SHP77 (cell line): Measurements from ENCODE around the gene OTUD3.
A peak's percentile ranks its signal among the peaks of the same experiment; 100 is the strongest.
"Not testable (repeated sequence)": the region's sequence is repeated elsewhere in the genome, so short reads cannot be mapped to it uniquely, and the experiment has no call there.

ENCODE experiments used
- DNase-seq, 2 experiments: peaks; one replicate each; lab custom pipeline; 2025; lab: John Stamatoyannopoulos, UW

OTUD3 gene

GRCh38 chr1:19868575-19868974 is 13.6 kb upstream of the OTUD3 start:
- DNase-seq = not testable (repeated sequence)

DNA sequence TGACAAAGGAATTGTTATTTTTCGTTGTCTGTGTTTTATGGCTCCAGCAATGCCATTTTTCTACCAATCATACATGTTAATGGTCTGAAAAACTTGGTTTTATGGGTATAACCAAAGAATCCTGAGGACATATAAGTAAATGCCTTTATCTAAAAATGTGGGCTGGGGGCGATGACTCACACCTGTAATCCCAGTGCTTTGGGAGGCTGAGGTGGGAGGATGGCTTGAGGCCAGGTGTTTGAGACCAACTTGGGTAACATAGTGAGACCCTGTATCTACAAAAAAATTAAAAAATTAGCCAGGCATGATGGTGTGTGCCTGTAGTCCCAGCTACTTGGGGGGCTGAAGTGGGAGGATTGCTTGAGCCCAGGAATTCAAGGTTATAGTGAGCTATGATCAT is 12.7 kb upstream of the OTUD3 start:
- DNase-seq = not testable (repeated sequence)

- DNase-seq = no peak
Measured at GRCh38 chr1:19869929-19870328, 12.3 kb upstream of the OTUD3 start.

- peak; percentile 4 to 21 for DNase-seq
Measured at GRCh38 chr1:19872190-19872589, 10.0 kb upstream of the OTUD3 start.

GRCh38 chr1:19877181-19877750 is 4.9 kb upstream of the OTUD3 start:
- no peak for DNase-seq

- DNase-seq = no peak
Measured at GRCh38 chr1:19877821-19878636, 4.2 kb upstream of the OTUD3 start.

- no peak for DNase-seq
Measured at GRCh38 chr1:19878637-19878985, 3.6 kb upstream of the OTUD3 start.

- DNase-seq = no peak
Measured at GRCh38 chr1:19879227-19879626, 3.0 kb upstream of the OTUD3 start.

GRCh38 chr1:19879661-19880060 is 2.5 kb upstream of the OTUD3 start:
- no peak for DNase-seq

DNA sequence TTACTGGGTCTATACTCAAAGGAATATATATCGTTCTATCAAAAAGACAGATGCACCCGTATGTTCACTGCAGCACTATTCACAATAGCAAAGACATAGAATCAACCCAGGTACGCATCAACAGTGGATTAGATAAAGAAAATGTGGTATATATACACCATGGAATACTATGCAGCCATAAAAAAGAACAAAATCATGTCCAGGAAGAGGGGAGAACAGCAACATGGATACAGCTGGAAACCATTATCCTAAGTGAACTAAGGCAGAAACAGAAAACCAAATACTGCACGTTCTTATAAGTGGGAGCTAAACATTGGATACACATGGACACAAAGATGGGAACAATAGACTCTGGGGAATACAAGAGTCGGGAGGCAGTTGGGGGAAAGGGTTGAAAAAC is 1.4 kb upstream of the OTUD3 start:
- DNase-seq = not testable (repeated sequence)

DNA sequence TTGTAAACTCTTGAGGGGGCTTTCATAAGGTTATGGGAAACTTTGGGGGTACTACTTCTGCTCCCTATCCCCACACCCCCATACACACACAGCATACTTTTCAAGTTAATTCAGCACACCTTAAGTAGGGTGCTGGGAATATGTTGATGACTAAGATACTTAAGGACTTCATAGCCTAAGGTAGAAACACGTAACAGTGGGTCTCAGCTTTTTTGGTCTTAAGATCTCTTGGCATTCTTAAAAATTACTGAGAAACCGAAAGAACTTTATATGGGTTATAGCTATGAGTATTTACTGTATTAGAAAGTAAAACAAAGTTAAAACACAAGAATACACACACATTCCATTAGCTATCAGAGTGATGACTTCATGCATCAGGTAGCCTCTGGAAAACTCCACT is 2.1 kb downstream of the OTUD3 start:
- no peak for DNase-seq

DNA sequence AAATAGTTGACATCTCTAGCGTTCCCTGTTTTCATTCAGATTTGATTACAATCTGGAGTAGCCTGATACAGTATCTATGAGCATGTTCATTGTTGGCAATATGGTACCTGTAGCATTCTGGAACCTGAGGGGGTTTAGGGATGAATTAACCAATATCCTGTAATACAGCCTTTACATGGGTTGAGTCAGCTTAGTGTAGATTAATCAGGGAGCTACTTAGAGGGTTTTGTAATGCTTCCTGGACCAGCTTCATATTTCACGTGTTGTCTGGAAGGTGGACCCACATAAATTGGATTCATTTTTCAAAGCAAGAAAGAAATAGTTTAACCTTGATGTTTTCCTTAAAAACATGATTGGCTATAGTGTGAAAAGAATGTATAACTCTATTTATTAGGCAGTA is 3.6 kb downstream of the OTUD3 start:
- no peak for DNase-seq

GRCh38 chr1:19888112-19888511 is 5.9 kb downstream of the OTUD3 start:
- no peak for DNase-seq

DNA sequence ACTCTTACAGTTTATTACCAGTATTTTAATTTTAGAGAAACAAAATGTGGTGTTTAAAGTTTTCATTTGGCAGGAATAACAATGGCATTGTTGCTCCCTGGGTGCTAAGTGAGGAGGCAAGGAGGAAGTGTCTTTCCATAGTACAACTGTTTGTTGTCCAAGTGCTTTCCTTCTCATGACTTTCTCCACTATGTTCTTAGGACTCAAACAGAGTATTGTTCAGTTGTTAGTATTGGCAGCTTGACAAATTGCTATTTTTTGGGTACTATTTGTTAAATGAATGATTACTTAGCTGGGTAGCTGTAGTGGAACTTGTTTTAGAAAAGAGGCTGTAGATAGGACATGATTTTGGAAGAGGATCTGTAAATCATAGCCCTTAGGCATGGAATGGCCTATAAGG is 7.5 kb downstream of the OTUD3 start:
- no peak for DNase-seq

GRCh38 chr1:19892129-19892528 is 9.9 kb downstream of the OTUD3 start:
- no peak for DNase-seq

DNA sequence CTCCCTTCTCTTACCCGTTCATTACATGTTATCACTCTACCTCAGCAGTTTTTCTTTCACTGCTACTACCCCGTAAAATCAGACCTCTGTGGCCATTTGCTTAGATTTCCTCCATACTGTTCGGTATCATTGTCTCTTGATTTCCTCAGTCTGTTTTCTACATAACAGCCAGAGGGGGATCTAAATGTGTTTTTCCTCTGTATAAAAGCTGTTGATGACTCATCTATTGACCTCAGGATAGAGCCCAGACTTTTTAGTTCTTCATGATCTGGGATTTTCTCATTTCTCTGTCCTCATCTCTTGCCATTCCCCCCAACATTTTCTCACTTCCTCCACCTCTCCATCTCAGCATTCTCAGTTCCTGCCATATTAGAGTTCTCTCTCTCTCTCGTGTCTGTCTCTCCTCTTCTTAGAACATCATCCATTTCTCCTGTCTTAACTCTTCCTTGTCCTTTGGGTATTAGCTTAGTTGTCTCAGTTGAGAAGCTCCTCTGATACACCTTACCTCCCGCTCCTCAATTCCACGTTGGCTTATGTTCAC is 10.5 kb downstream of the OTUD3 start:
- no peak for DNase-seq

DNA sequence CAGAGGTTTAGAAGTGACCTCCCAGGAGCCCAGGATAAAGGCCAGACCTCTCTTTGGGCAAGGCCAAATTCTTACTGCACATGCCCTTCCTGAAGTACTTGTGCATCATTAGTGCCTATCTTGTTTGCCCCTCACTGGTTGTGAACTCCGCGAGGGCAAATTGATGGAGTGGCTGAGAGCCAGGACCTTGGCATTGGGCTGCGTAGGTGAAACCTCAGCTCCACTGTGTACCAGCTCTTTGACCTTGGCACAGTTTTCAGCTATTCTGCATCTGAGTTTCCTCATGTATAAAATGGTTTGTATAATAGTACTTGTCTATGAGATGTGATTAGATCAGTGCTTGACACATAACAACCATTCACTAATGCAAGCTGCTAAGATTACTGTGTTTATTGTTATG is 11.5 kb downstream of the OTUD3 start:
- no peak for DNase-seq

DNA sequence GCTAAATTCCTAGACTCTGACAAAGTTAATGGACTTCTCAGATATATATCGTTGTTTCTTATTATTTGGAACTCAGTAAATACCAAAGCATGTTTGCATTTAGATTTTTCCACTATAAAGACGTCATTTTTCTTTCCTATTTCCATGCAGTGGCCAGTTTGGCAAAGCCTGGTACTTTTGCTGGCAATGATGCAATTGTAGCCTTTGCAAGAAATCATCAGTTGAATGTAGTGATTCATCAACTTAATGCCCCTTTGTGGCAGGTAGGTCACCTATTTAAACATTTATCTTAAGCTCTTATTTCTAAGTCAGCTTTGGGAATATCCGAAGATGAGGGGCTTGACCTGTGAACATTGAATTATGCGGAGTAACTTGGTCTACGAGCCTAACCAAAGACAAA is 12.0 kb downstream of the OTUD3 start:
- DNase-seq = no peak

GRCh38 chr1:19901653-19902052 is 19.5 kb downstream of the OTUD3 start:
- no peak for DNase-seq

DNA sequence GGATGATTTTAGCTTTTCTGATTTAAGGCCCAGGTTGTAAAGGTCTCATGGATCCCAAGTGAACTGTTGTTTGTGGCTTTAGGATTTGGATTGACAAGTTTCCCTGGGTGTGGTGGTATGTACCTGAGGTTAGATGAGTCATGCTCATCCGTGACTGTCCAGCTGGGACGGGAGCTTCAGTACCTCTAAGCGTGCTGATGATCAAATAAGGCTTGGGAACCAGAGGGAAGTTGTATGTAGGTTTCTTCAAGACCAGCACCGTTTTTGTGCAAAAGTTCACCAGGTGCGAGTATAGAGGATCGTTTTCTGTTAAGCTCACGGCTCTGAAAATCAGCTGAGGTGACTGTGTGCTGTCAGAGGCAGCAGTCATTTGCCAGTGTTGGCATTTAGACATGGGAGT is 21.4 kb downstream of the OTUD3 start:
- no peak for DNase-seq

- DNase-seq = no peak
Measured at GRCh38 chr1:19907456-19907855, 25.3 kb downstream of the OTUD3 start.

DNA sequence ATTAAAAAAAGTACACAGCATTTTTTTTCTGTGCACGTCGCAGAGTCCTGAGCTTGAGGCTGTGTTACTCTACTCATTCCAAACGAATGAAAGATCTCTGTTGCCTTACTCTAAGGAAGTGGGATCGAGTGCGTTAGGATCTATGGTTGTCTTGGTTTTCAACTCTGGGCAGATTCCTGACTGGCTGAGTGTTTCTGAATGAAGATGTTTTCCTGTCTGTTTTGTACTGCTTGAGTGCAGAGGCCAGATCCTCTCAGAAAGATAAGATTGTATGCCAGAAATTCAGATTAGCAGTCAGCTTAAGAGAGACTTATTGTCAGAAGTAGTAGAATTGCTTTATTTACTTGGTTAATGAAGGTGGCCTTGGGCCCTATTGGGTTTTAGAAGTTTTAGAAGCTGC is 27.2 kb downstream of the OTUD3 start:
- no peak for DNase-seq

DNA sequence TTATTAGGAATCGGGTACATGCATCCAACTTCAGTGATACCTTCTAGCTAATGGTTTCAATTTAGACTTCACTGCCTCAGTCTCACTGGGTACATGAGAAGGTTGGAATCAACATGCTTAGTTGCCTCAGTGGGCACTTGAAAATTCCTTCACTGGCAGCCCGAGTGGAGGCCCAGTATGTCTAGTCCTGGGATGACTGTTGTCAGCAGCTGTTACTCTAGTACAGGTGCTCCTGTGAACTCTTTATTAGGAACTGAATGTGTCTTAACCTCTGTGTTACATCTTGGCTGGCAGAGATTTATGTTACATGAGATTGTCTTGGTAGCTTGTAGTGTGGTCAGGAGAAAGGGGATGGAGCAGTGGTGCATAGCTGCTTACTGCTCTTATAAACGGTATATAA is 27.8 kb downstream of the OTUD3 start:
- no peak for DNase-seq

GRCh38 chr1:19910650-19911049 is 28.5 kb downstream of the OTUD3 start:
- no peak for DNase-seq
